ENCODE results near the gene CYP19A1.

Gene CYP19A1

GRCh38 chr15:51359981-51360380 is 21.6 kb upstream of the CYP19A1 start:
- DNase-seq (ENCODE audit: low read depth, low spot score) = no peak

- no peak for DNase-seq (ENCODE audit: low read depth, low spot score)
Observed at GRCh38 chr15:51356983-51357382, 18.6 kb upstream of the CYP19A1 start.

DNA sequence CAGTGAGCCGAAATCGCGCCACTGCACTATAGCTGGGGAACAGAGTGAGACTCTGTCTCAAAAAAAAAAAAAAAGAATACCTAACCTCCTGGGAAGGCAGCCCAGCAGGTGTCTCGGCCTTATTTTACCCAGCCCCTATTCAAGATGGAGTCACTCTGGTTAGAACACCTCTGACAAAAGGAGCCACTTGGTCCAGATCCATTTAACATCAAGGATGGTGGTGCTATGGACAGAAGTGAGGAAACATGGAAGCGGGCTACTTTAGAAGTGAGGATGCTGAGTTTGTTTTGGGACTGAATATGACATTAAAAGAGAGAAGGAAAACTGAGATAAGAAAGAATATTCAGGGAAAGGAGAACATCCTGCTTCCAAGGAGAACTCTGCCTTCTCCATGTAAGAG is 17.8 kb upstream of the CYP19A1 start:
- DNase-seq (ENCODE audit: low read depth, low spot score) = no peak

- DNase-seq (ENCODE audit: low read depth, low spot score) = no peak
Observed at GRCh38 chr15:51355096-51355495, 16.7 kb upstream of the CYP19A1 start.

GRCh38 chr15:51353976-51354375 is 15.6 kb upstream of the CYP19A1 start:
- no peak for DNase-seq (ENCODE audit: low read depth, low spot score)

DNA sequence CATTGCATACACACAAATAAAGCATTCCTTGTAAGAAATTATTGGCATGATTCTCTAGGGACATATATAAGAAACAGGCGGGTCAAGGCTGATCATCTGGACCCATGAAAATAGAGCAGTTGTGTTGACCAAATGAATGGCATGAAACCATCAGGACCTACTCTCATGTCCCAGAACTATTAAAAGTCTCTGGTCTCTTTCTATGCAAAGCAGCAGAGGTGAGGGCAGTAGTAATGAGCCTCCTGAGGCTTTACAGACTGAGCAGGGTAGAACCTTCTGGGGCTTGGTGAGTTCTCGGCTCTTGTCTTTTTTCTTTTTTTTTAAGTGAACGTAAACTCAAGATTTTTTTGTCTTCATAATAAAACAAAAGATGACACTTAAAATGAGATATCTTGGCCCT is 12.3 kb upstream of the CYP19A1 start:
- no peak for DNase-seq (ENCODE audit: low read depth, low spot score)

GRCh38 chr15:51349156-51349844 is 10.9 kb upstream of the CYP19A1 start:
- no peak for DNase-seq (ENCODE audit: low read depth, low spot score)

- no peak for DNase-seq (ENCODE audit: low read depth, low spot score)
Observed at GRCh38 chr15:51348688-51349087, 10.3 kb upstream of the CYP19A1 start.

DNA sequence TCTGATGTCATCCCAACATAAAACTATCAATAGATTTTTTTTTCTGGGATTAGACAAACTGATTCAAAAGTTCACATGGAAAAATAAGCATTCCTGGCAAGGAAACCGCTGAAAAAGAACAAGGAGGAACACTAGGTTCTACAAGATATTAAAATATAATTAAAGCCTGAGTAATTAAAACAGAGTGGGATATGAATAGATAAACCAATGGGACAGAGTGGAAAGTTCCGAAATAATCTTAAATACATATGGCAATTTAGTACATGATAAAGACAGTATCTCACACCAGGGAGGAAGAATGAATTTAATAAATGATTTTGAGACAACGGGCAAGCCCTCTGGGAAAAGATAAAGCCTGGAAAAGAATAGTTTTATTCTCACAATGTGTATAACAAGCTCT is 7.7 kb upstream of the CYP19A1 start:
- DNase-seq (ENCODE audit: low read depth, low spot score) = no peak

DNA sequence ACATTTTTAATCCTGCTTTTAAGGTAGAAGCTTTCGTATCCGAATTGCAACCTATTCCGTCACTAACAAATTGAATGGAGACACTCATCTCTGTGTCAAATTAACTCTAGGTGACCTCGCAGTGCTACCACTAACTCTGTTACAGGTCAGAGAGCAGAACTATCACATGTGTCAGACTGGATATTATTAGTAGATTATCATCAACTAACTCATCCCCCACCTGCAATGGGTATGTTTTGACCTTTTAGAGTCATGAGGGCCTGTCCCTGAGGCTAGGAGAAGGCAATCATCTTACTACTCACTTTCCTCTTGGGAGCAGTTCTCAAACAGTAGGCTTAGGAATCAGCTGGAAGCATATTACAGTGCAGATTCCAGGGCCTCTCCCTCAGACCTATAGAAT is 5.1 kb upstream of the CYP19A1 start:
- no peak for DNase-seq (ENCODE audit: low read depth, low spot score)

DNA sequence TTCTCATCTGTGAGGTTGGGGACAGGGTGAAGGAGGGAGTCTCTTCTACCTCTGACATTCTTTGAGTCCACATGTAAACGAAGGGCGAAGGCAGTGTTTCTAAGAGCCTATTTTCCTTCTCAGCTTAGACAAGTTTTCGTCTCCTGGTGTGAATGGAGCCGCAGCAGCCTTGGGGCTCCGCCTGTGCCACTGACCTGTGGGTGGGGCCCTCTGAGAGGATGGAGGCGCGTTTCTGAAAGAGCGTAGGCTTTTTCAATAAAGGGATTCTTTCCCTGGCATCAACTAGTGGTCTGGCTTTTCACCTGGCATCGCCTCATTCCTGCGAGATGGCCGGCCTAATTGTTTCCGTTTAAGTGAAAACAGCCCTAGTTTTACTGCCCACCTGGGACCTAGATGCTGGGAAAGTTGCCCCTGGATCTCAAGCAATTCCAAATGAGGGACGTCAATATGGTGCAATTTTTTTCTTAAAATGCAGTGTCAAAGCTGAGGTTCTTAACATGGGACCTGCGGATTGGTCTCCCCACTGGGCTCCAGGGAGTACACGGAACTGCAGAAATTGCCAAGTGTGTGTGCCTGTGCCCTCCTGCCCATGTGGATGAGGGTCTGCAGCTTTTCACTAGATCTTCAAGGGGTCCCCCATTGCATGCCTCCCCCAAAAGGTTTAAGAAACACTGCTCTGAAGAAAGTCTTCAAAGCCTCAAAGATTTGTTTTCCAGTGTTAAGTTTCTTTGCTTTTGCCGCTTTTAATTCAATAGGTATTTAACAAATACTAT is 4.0 kb upstream of the CYP19A1 start:
- DNase-seq (ENCODE audit: low read depth, low spot score) = no peak

GRCh38 chr15:51341366-51342226 is 3.2 kb upstream of the CYP19A1 start, which contains the start of gene GLDN:
TSS of gene GLDN (plus strand) at chr15:51341655. CDS start at chr15:51341685, 30 bp downstream.
- DNase-seq (ENCODE audit: low read depth, low spot score) = no peak

DNA sequence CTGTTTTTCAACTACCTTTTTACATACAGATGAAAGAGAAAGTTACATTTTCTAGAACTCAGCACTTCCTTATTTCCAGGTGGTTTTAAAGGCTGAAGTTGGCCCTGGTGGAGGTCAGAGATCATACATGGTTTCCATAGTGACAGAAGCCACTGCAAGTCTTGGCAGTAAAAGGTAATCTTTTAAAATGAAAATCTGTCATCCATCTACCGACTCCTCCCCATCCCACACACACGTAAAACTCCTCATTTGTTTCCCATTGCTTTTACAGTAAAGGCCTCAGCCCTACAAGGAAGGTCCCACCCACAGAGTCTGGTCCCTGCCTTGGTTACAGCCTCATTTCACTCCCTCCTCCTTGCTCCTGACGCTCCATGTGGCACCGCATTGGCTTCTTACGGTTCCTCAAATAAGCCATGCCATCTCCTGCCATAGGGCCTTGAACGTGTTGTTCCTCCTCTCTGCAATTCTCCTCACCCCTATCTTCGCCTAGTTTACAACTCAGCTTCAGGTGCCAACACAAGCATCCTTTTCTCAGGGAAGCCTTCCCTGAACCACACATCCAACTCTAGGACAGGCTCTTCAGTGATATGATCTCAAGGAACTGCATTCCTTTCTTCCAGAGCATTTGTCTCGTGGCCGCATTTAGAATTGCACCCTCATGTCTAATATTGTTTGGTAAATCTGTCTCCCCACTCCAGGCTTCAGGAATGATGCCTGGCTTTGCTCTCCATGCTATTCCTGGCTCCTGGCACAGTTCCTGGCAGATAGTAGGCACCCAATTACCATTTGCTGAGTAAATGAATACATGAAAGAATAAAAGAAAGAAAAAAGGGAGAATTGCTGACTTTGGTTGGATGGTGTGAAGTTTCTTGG is 2.6 kb downstream of the CYP19A1 start:
- DNase-seq (ENCODE audit: low read depth, low spot score) = no peak

GRCh38 chr15:51335087-51335486 is 3.3 kb downstream of the CYP19A1 start:
- no peak for DNase-seq (ENCODE audit: low read depth, low spot score)

DNA sequence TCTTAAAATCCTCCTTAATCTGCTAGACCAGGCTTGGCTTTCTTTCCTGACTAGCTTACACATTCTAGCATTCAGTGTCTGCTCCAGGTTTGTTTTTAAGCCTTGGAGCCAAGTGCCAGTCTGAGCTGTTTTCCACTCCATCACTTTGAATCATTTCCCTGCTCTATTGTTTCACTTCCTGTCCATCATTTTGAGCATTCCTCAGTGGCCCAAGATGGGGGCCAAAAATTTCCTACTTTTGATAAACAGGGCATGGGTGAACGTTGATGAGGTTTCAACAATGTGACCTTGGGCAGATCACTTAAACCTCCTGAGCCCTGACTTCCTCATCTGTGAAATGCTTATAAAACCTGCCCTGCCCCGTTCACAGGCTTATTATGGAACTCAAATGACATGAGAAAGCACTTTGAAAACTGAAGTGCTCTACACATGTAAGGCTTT is 4.4 kb downstream of the CYP19A1 start:
- no peak for DNase-seq (ENCODE audit: low read depth, low spot score)

GRCh38 chr15:51333571-51333970 is 4.8 kb downstream of the CYP19A1 start:
- DNase-seq (ENCODE audit: low read depth, low spot score) = no peak

DNA sequence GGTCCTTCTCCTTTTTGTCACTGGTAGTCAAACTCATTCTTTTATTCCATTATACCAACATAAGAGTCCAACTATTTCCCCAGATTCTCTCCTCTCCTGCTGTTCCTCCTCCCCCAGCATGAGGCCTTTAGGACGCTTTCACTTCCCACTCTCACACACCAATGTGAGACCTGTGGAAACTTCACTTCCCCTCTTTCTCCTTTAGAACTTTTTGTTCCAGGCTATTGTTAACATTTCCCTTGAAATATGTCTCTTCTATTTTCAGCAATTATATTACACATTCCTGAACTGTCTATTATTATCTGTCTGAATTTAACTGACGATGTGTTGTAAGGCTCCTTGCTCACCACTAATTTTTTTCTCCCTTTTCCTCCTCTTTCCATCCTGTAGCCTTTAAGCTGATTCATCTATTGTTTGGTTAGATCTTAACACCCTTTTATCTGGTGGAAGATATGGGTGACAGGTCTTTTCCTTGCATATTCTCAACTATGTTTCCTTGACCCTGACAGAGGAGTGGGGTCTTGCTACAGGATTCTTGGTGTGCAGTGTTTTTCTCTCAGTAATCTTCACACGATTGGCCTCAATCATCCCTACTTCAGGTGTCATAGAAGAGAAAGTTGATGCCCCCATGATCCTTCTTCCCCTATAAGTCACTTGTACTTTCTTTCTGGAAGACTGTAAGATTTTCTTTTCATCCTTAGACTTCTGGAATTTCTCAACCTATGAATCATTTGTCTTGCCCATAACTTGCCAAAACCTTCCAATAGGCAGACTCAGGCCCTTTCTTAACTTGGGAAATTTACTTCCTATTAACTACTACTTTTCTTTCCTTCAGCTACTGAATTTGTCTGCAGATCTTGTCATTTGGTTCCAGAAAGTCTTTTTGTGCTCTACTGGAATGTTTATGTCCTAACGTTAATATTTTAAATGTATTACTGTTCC is 5.9 kb downstream of the CYP19A1 start:
- no peak for DNase-seq (ENCODE audit: low read depth, low spot score)

DNA sequence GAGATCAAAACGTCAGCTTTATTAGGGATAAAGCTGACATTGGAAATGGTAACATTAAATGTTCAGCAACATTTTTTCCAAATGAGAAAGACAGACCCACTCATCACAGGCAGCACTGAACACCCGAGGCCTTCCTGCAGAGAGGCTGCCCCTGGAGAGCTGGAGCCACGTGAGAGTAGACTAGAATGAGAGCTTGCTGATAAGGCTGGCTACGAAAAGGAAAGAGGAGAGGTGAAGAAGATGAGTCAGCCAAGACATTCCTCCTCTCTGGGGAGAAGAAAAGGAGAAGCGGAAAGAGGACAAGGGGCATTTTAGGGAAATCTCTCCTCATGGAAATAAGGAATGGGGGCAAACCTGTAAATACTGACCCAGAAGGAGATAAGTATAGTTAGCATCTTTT is 7.3 kb downstream of the CYP19A1 start:
- DNase-seq (ENCODE audit: low read depth, low spot score) = no peak

DNA sequence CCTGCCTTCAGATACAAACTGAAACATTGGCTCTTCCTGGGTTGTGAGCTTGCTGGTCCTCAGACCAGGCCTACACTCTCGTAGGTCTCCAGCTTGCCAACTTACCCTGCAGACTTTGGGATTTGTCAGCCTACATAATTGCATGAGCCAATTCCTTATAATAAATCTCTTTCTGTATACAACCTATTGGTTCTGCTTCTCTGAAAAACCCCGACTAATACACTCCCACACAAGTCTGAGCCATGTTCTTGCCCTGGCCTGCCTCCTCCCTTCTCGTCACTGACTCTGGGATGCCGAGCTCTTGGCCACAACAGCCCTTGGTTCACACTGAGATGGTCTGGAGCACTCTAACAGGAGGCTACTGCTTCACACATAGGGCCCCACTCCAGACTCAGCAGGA is 9.5 kb downstream of the CYP19A1 start:
- no peak for DNase-seq (ENCODE audit: low read depth, low spot score)

DNA sequence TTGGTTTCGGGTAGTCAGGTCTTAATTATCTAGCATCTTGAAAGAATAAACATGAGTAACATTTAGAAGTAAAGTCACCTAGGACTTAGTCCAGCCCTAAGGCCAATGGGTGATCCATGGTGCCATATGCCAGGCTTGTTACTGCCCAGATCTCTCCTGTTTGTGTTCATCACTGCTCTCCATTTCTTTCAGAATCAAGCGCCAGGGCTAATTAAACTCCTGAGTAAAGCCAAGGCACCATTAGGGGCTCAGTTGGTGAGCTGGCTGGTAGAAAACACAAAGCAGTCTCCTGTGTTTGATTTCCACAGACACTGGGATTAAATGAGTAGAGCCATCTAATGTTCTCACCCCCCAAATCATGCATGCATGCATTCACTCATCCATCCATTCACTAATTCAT is 11.3 kb downstream of the CYP19A1 start:
- DNase-seq (ENCODE audit: low read depth, low spot score) = no peak
